Measurements from ENCODE around the gene CASP10.

The CASP10 gene

GRCh38 chr2:201200345-201200744 lies 17.4 kb downstream of the CASP10 start:
- DNase-seq, result no peak

DNA sequence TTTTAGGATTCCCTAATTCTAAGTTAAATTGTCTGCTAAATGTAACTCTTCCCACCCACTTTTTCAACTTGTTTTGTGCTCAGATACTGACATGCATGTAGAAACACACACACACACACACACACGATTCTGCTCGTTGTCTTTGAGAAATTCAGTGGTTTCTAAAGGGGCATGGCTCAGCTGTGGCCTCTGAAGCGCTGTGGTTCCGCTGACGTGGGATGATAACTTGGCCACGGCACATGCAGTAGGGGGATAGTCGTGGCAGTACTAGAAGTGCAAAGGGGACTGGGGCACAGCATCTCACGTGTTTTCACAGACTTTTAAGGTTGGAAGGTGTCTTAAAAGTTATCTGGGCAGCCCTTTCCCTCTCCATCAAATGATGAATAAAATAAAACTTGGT lies 18.4 kb downstream of the CASP10 start:
- DNase-seq, result no peak

- no peak for DNase-seq
These were observed 21.1 kb downstream of the CASP10 start for GRCh38 chr2:201203916-201204654.

- DNase-seq, result no peak
These were observed 21.9 kb downstream of the CASP10 start for GRCh38 chr2:201204655-201205514.

DNA sequence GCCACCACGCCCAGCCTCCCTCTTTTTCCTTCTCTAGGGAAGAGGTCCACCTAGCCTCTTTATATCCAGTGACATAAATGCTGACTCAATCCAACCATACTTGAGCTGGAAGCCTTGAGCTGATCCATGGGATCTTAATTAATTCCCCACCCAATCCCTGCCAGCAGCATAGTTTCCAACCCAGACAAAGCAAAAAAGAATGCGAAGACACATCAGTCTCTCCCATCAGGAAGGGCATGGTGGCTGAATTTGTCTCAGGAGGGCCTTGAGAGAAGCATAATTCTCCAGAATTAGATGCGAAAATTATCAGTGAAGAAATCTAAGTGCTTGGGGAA lies 22.5 kb downstream of the CASP10 start:
- no peak for DNase-seq

GRCh38 chr2:201208563-201209252 lies 25.8 kb downstream of the CASP10 start:
- DNase-seq, result no peak

DNA sequence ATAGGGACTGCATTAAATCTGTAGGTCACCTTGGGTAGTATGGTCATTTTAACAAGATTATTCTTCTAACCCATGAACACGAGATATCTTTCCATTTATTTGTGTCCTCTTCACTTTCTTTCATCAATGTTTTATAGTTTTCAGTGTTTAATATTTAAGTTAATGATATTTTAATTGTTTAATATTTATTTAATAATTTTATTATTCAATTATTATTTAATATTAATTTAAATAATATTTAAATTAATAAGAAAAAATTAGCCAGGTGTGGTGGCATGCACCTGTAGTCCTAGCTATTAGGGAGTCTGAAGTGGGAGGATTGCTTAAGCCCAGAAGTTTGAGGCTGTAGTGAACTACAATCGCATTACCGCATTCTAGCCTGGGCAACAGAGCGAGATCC lies 33.0 kb downstream of the CASP10 start:
- no peak for DNase-seq

DNA sequence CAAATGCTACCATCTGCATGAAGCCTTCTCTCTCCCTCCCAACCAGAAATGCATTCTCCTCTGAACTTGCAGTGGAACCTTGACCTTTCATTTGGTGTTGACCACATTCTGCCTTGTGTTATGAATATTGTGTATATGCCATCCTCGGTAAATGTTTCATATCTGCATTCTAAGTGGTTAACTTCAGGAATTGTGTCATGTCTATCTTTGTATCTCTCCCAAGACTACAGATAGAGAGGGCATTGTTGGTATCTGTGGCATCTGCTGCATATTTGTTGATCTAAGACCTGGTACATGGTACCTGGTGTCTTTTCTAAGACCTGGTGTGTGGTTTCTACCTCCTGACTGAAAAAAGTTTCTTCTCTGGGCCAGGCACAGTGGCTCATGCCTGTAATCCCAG lies 34.0 kb downstream of the CASP10 start:
- no peak for DNase-seq

- no peak for DNase-seq
These were observed 35.8 kb downstream of the CASP10 start for GRCh38 chr2:201218780-201219179.

- no peak for DNase-seq
These were observed 36.6 kb downstream of the CASP10 start for GRCh38 chr2:201219328-201220096.

GRCh38 chr2:201220102-201220570 lies 37.2 kb downstream of the CASP10 start:
- DNase-seq, result no peak

DNA sequence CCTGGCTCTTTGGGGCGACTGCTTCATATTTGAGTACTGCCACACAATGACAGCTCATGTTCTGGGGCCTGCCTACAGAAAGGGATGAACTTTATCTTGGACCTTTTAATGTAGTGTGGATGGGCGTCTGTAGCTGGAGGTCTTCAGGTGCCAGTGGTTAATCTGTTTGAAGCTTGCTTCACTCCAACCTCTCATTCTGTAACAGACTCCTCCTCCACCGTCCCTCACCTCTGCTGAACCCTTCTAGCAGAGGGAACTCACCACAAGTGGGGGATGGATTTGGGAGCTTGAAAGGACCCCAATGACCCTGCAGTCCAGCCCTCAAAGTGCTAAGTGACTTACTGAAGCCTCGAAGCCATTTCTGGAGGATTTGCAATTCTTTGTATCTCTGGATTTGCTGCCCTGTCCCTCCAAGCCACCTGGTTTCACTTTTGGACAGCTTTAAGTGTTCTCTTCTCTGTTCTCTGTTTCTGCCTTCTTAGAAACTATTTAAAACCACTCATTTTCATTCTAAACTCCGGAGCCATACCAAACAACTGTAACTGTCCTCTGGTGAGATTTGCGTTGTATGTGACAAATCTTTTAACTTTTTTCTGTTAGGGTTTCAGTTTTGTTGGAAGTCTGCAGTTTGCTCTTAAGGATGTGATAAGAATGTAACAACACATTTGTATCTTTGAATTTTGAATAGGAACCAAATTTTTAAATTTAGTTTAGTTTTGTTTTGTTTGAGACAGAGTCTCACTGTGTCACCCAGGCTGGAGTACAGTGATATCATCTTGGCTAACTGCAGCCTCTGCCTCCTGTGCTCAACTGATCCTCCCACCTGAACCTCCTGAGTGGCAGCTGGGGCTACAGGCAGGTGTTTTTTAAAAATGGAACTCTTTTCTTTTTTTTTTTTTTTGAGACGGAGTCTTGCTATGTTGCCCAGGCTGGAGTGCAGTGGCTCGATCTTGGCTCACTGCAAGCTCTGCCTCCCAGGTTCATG lies 40.4 kb downstream of the CASP10 start:
- DNase-seq, result no peak

DNA sequence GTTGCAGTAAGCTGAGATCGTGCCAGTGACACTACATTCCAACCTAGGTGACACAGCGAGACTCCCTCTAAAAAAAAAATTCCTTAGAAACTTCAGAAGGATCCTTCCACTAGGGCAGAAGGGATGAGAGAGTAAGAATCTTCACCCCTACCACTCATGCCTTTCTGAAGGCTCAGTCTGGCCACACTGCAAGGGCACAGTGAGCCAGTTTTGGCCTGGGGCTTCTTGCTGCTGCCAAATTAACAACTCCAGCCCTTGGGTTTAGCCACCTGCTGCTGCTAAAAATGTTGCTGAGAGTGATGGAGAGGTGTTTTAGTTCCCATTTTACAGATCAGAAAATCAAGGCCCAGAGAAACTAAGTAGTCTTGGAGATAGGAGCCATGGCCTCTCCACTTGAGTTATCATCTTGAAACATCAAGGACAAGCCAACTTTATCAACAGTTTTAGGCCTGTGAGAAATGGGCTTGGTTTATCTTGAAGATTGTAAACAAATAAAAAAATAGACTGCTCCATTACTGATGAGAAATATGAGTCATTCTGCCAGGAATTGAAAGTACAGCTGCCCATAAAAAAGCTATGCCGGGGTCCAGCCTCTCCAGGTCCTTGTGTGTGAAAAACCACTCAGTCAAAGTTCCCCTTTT lies 45.5 kb downstream of the CASP10 start:
- no peak for DNase-seq

GRCh38 chr2:201228912-201229290 lies 46.0 kb downstream of the CASP10 start:
- no peak for DNase-seq

GRCh38 chr2:201231781-201232466 lies 49.0 kb downstream of the CASP10 start:
- DNase-seq, result peak; percentile 67

DNA sequence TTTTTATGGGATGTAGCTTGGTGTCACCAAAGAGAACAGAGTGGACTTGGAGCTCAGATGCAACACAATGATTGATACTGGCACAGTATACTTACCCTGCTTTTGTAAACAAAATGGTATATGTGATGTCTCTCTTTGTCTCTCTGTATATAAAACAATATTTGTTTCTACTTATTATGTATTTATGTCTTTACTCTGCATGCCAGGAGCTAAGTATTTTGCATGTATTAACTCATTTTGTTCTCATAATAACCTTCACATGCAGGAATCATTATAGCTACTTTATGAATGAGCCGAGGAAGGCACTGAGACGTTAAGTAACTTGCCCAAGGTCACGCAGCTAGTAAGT lies 49.5 kb downstream of the CASP10 start:
- no peak for DNase-seq

DNA sequence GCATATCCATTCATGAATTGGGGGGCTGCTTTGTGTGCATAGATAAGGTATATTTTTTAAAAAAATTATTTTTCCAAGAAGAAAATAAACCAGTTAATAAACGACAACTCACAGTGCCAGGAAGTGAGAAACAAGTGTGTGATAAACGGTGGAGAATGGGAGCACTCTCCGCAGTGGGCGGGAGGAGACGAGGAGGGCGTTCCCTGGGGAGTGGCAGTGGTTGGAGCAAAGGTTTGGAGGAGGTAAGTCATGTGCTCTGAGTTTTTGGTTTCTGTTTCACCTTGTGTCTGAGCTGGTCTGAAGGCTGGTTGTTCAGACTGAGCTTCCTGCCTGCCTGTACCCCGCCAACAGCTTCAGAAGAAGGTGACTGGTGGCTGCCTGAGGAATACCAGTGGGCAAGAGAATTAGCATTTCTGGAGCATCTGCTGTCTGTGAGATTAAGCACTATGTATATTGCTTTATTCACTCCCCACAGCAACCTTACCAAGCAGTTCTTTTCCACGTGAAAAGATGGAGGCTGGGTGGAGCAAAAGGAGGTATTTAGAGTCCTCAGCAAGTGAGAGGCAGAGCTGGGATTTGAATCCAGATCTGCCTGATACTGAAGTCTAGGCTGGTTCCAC lies 50.4 kb downstream of the CASP10 start:
- DNase-seq, result peak; percentile 31

DNA sequence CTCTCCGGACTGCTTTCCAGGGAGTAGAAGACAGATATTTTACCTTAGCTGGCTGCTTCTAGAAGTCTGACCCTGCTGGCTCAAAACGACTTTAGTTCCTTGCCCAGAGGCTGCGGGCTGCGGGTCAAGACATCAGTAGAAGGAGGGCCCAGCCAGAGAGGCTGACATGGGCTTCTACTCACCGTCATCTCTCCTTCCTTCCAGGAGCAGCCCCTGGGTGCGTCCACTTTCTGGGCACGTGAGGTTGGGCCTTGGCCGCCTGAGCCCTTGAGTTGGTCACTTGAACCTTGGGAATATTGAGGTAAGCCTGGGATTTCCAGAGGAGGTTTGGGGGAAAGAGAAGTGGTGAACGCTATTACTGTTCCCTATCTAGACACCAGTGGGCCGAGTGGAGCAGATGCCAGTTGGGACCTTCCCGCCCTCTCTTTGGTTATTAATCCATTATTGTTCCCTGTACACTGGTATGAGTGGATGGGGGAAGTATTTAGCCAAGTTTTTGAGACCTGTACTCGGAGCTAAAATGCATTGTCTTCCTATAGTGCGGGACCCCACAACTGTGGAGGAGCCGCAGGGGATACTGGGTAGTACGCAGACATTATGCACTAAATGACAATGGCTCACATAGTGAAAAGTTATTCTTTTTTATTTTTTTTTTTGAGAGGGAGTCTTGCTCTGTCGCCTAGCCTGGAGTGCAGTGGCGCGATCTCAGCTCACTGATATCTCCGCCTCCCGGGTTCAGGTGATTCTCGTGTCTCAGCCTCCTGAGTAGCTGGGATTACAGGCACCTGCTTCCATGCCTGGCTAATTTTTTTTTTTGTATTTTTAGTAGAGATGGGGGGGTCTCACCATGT lies 51.1 kb downstream of the CASP10 start:
- no peak for DNase-seq

GRCh38 chr2:201234663-201235135 lies 51.8 kb downstream of the CASP10 start:
- no peak for DNase-seq
